Progenitor cell of endocrine pancreas (in vitro differentiated cells): Measurements from ENCODE around the gene MTHFSD. TPM values are rescaled to one million over a fixed set of nuclear protein-coding genes. Genes with fewer than 3 reads are reported as not detected.

ENCODE experiments used
- DNase-seq: peaks from one replicate; pipeline ENCODE4 v3.0.0; 2021; ENCODE audit warnings: low spot score; ENCODE audit not compliant: unreplicated experiment
- H3K27ac Mint-ChIP-seq: 2 replicates; pipeline ENCODE4 v1.8.0; 2021; ENCODE audit warnings: mild to moderate bottlenecking, moderate library complexity, mixed read lengths
- H3K27me3 Mint-ChIP-seq: 2 replicates; pipeline ENCODE4 v1.8.0; 2021; ENCODE audit warnings: mixed read lengths
- H3K36me3 Mint-ChIP-seq: 2 replicates; pipeline ENCODE4 v1.8.0; 2022; ENCODE audit warnings: mixed read lengths; ENCODE audit not compliant: insufficient read depth
- H3K4me1 Mint-ChIP-seq: 2 replicates; pipeline ENCODE4 v1.8.0; 2021; ENCODE audit warnings: low read depth, mixed read lengths
- H3K4me3 Mint-ChIP-seq: 2 replicates; pipeline ENCODE4 v1.8.0; 2021; ENCODE audit warnings: low read depth, mild to moderate bottlenecking, moderate library complexity, mixed read lengths
- H3K9me3 Mint-ChIP-seq: 2 replicates; pipeline ENCODE4 v1.8.0; 2021; ENCODE audit warnings: low read depth, mixed read lengths
- CTCF ChIP-seq: fragments of 200-600 bp; sonication (generic); IDR thresholded peaks from one replicate; pipeline ENCODE4 v1.5.0; 2021; ENCODE audit warnings: antibody characterized with exemption, mild to moderate bottlenecking; ENCODE audit not compliant: unreplicated experiment
- total RNA-seq: library from RNA; stranded (reverse); gene quantifications from 2 replicates; pipeline ENCODE4 v1.2.1, GENCODE V29; 2021

MTHFSD gene
- total RNA-seq, 1 donor from 2014 or later, result 21.8 TPM

GRCh38 chr16:86511317-86512161 lies 43.5 kb downstream of the MTHFSD start:
- H3K4me3 Mint-ChIP-seq, result no peak overlapping the region
- H3K36me3 Mint-ChIP-seq, result no peaks in the 10 kb centered on the region
- no peaks in the 10 kb centered on the region for H3K9me3 Mint-ChIP-seq
- no peak for TF ChIP-seq CTCF
- peaks cover 73% of the 10 kb centered on the region for H3K27me3 Mint-ChIP-seq
- H3K27ac Mint-ChIP-seq, result no peak overlapping the region
- no peak for DNase-seq
- H3K4me1 Mint-ChIP-seq, result peaks cover 4% of the 10 kb centered on the region

GRCh38 chr16:86510465-86511261 lies 44.4 kb downstream of the MTHFSD start, which contains the start of gene FOXF1:
Gene FOXF1, plus strand, starts transcription at chr16:86510527. Its CDS starts 43 bp downstream, at chr16:86510570.
- TF ChIP-seq CTCF, result no peak
- H3K36me3 Mint-ChIP-seq, result no peaks in the 10 kb centered on the region
- H3K9me3 Mint-ChIP-seq, result no peaks in the 10 kb centered on the region
- H3K4me1 Mint-ChIP-seq, result peaks cover 4% of the 10 kb centered on the region
- no peak within 1 kb of the TSS for H3K4me3 Mint-ChIP-seq
- no peak within 1 kb of the TSS for H3K27ac Mint-ChIP-seq
- no peak for DNase-seq
- H3K27me3 Mint-ChIP-seq, result peaks cover 73% of the 10 kb centered on the region

- no peak for DNase-seq
- TF ChIP-seq CTCF, result no peak
- Mint-ChIP-seq H3K4me1 (peaks cover 5% of the 10 kb centered on the region), H3K36me3 (no peaks in the 10 kb centered on the region), H3K27me3 (peaks cover 74% of the 10 kb centered on the region), H3K27ac (no peak overlapping the region), H3K9me3 (no peaks in the 10 kb centered on the region), H3K4me3 (no peak overlapping the region)
Measured at GRCh38 chr16:86509759-86510464, 45.1 kb downstream of the MTHFSD start.

GRCh38 chr16:86508947-86509758 lies 45.9 kb downstream of the MTHFSD start:
- no peak for DNase-seq
- no peak for TF ChIP-seq CTCF
- Mint-ChIP-seq H3K4me3 (peak overlapping the region; percentile 31), H3K36me3 (no peaks in the 10 kb centered on the region), H3K27ac (peak overlapping the region; percentile 62), H3K27me3 (peaks cover 74% of the 10 kb centered on the region), H3K9me3 (no peaks in the 10 kb centered on the region), H3K4me1 (peaks cover 5% of the 10 kb centered on the region)
